ENCODE results near the gene RASGRP4.
A peak's percentile ranks its signal among the peaks of the same experiment; 100 is the strongest.

RASGRP4 gene

DNA sequence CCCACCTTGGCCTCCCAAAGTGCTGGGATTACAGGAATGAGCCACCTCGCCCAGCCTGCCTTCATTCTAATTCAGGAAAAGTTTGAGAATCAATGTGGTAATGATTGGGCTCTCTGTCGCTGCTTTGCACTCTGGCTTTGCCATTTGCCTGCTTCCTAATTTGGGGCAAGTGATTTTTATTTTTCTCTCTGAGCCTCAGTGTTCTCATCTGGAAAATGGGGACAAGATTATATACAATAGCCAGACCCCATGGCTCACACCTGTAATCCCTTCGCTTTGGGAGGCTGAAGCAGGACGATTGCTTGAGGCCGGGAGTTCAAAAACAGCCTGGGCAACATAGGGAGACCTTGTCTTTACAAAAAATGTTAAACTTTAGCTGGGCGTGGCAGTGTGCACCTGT, 11.3 kb upstream of the RASGRP4 start:
- H3K36me3 ChIP-seq (ENCODE audit: insufficient read depth, low read length), result no peaks in the 10 kb centered on the region
- no peaks in the 10 kb centered on the region for H3F3A ChIP-seq (ENCODE audit: insufficient read depth, low read length)
- no peak overlapping the region for H3K4me3 ChIP-seq (ENCODE audit: low read depth, low read length, poor library complexity, severe bottlenecking)
- no peak for TF ChIP-seq EZH2 (IDR thresholded peaks at IDR 0.05; ENCODE audit: borderline replicate concordance, low read length)
- TF ChIP-seq, protein P1, sequence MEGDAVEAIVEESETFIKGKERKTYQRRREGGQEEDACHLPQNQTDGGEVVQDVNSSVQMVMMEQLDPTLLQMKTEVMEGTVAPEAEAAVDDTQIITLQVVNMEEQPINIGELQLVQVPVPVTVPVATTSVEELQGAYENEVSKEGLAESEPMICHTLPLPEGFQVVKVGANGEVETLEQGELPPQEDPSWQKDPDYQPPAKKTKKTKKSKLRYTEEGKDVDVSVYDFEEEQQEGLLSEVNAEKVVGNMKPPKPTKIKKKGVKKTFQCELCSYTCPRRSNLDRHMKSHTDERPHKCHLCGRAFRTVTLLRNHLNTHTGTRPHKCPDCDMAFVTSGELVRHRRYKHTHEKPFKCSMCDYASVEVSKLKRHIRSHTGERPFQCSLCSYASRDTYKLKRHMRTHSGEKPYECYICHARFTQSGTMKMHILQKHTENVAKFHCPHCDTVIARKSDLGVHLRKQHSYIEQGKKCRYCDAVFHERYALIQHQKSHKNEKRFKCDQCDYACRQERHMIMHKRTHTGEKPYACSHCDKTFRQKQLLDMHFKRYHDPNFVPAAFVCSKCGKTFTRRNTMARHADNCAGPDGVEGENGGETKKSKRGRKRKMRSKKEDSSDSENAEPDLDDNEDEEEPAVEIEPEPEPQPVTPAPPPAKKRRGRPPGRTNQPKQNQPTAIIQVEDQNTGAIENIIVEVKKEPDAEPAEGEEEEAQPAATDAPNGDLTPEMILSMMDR (IDR thresholded peaks at IDR 0.05; ENCODE audit: low read length), result no peak
- H4K20me1 ChIP-seq (ENCODE audit: insufficient read depth, low read length), result no peaks in the 10 kb centered on the region
- no peak overlapping the region for H3K9ac ChIP-seq (ENCODE audit: low read length)
- H3K79me2 ChIP-seq (ENCODE audit: insufficient read depth, low read length), result no peaks in the 10 kb centered on the region
- no peak overlapping the region for H3K27ac ChIP-seq (ENCODE audit: low read depth, low read length, poor library complexity, severe bottlenecking)
- H3K4me2 ChIP-seq (ENCODE audit: low read length), result no peak overlapping the region
- no peaks in the 10 kb centered on the region; the same call in 1 of the 2 replicates for H3K27me3 ChIP-seq (ENCODE audit: insufficient read depth, low read length)
- H3K9me2 ChIP-seq (ENCODE audit: low read depth, low read length), result no peaks in the 10 kb centered on the region
- H3K4me1 ChIP-seq (ENCODE audit: insufficient read depth, low read length, severe bottlenecking), result no peaks in the 10 kb centered on the region
- no peak overlapping the region for H2AFZ ChIP-seq (ENCODE audit: low read length)
- no peaks in the 10 kb centered on the region for H3K9me3 ChIP-seq (ENCODE audit: low read length)

DNA sequence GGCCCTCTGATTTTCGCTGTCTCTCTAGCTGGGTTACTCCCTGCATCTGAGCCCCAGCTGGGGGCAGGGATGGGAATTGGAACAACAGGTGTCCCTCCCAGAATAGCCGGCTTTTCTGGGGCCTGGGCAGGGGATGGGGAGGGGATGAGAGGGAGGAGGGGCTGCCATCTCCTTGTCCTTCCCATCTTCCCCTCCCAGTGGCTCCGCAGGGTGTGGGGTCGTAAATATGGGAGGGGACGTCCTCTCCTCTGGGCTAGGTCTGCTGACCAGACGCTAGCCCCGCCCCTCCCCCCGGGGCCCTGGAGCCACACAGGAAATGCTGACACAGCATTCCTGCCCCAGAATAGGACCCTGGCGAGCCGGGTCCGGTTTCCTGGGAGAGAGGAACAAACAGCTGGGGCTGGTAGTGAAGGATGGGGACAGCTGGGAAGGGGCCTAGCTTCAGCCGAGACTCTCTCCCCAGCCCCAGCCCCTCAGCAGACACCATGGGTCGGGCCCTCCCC, 8.6 kb upstream of the RASGRP4 start:
- Histone ChIP-seq H3K9me3 (ENCODE audit: low read length) (no peaks in the 10 kb centered on the region), H3K36me3 (ENCODE audit: insufficient read depth, low read length) (no peaks in the 10 kb centered on the region), H3K27ac (ENCODE audit: low read depth, low read length, poor library complexity, severe bottlenecking) (no peak overlapping the region), H3F3A (ENCODE audit: insufficient read depth, low read length) (no peaks in the 10 kb centered on the region), H3K4me1 (ENCODE audit: insufficient read depth, low read length, severe bottlenecking) (peaks cover 3% of the 10 kb centered on the region), H3K79me2 (ENCODE audit: insufficient read depth, low read length) (no peaks in the 10 kb centered on the region), H3K9ac (ENCODE audit: low read length) (no peak overlapping the region), H4K20me1 (ENCODE audit: insufficient read depth, low read length) (no peaks in the 10 kb centered on the region), H2AFZ (ENCODE audit: low read length) (no peak overlapping the region), H3K4me3 (ENCODE audit: low read depth, low read length, poor library complexity, severe bottlenecking) (no peak overlapping the region), H3K4me2 (ENCODE audit: low read length) (no peak overlapping the region), H3K9me2 (ENCODE audit: low read depth, low read length) (no peaks in the 10 kb centered on the region), H3K27me3 (ENCODE audit: insufficient read depth, low read length) (no peaks in the 10 kb centered on the region; the same call in 1 of the 2 replicates)
- TF ChIP-seq, protein P1 (IDR thresholded peaks at IDR 0.05; ENCODE audit: low read length), result no peak
- TF ChIP-seq EZH2 (IDR thresholded peaks at IDR 0.05; ENCODE audit: borderline replicate concordance, low read length), result no peak

DNA sequence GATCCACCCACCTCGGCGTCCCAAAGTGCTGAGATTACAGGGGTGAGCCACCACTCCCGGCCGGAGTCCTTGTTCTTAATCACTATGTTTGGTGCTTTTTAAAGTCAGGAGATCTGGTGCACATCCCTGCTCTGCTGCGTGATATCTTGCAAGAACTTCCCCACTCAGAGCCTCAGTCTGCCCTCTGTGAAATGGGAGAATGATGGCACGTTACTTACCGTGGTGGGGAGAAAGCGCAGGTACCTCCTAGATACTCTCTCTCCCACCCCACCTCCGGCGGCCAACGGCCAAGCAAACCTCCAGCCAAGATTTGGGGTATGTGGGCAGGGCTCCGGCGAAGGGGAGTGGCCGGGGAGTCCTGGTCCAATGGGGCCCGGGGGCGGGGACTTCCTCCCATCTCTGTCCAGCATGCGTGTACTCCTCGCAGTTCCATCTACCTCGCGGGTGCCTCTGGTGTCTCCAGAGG, 7.3 kb upstream of the RASGRP4 start, which contains the start of gene RYR1:
TSS of gene RYR1 (plus strand) at position 424 of the 466 bp plus-strand sequence. CDS start 139 bp downstream, outside the sequence.
- H3F3A ChIP-seq (ENCODE audit: insufficient read depth, low read length), result no peaks in the 10 kb centered on the region
- no peak within 1 kb of the TSS for H3K27ac ChIP-seq (ENCODE audit: low read depth, low read length, poor library complexity, severe bottlenecking)
- H2AFZ ChIP-seq (ENCODE audit: low read length), result no peak within 1 kb of the TSS
- no peaks in the 10 kb centered on the region for H4K20me1 ChIP-seq (ENCODE audit: insufficient read depth, low read length)
- peak within 1 kb of the TSS; percentile 13; the same call in 1 of the 2 replicates for H3K4me2 ChIP-seq (ENCODE audit: low read length)
- no peak for TF ChIP-seq EZH2 (IDR thresholded peaks at IDR 0.05; ENCODE audit: borderline replicate concordance, low read length)
- TF ChIP-seq, protein P1 (IDR thresholded peaks at IDR 0.05; ENCODE audit: low read length), result no peak
- no peak within 1 kb of the TSS for H3K4me3 ChIP-seq (ENCODE audit: low read depth, low read length, poor library complexity, severe bottlenecking)
- H3K79me2 ChIP-seq (ENCODE audit: insufficient read depth, low read length), result no peaks in the 10 kb centered on the region
- no peaks in the 10 kb centered on the region for H3K9me2 ChIP-seq (ENCODE audit: low read depth, low read length)
- H3K36me3 ChIP-seq (ENCODE audit: insufficient read depth, low read length), result no peaks in the 10 kb centered on the region
- H3K9ac ChIP-seq (ENCODE audit: low read length), result no peak within 1 kb of the TSS
- peaks cover 12% of the 10 kb centered on the region for H3K4me1 ChIP-seq (ENCODE audit: insufficient read depth, low read length, severe bottlenecking)
- no peaks in the 10 kb centered on the region; the same call in 1 of the 2 replicates for H3K27me3 ChIP-seq (ENCODE audit: insufficient read depth, low read length)
- no peaks in the 10 kb centered on the region for H3K9me3 ChIP-seq (ENCODE audit: low read length)
